Cardiac muscle cell (in vitro differentiated cells and primary cell): ENCODE results near the gene RASGRP2. TPM values are rescaled to one million over a fixed set of nuclear protein-coding genes. Genes with fewer than 3 reads are reported as not detected.

Experiments used
- DNase-seq, 2 donors: peaks; one replicate each; pipeline versions ENCODE4 v3.0.0 to v3.0.0-alpha.2; 2010 to 2017; ENCODE audit warnings: low read depth in 1 of 2, low spot score in 1 of 2
- H3K27ac ChIP-seq: fragments of 200-600 bp; sonication (generic); 2 replicates; pipeline ENCODE4 v1.5.1; 2016
- H3K27me3 ChIP-seq: fragments of 200-600 bp; sonication (generic); 2 replicates; pipeline ENCODE4 v1.6.0; 2016; ENCODE audit warnings: control low read depth
- H3K36me3 ChIP-seq: fragments of 200-600 bp; sonication (generic); 2 replicates; pipeline ENCODE4 v1.5.1; 2016; ENCODE audit warnings: control low read depth
- H3K4me1 ChIP-seq: fragments of 200-600 bp; sonication (generic); 2 replicates; pipeline ENCODE4 v1.8.1; 2017; ENCODE audit warnings: low read depth, mild to moderate bottlenecking, mixed run types
- H3K4me3 ChIP-seq: fragments of 200-600 bp; sonication (generic); 2 replicates; pipeline ENCODE4 v1.5.1; 2016; ENCODE audit warnings: mild to moderate bottlenecking
- H3K9me3 ChIP-seq: fragments of 200-600 bp; sonication (generic); 2 replicates; pipeline ENCODE4 v1.5.1; 2017; ENCODE audit warnings: low read depth, mild to moderate bottlenecking, control low read depth
- polyA plus RNA-seq: library from polyadenylated mRNA; unstranded; fragments of >200 nt; fragmentation: Nextera tagmentation; extraction: Ambion mirVana; gene quantifications from 2 replicates; pipeline ENCODE4 v1.2.1, GENCODE V29; 2016
- total RNA-seq: library from RNA; depleted of rRNA; stranded (reverse); fragments of >200 nt; gene quantifications from 2 replicates; pipeline ENCODE4 v1.2.3, GENCODE V29; 2016
- TF ChIP-seq, protein P1 (sequence below): IDR thresholded peaks from 2 replicates; pipeline ENCODE4 v1.5.1; 2012; ENCODE audit warnings: low read depth, mild to moderate bottlenecking, low read length

RASGRP2 gene
- total and polyA plus RNA-seq, 2 experiments from 2014 or later: 60.8 to 64.0 TPM

DNA sequence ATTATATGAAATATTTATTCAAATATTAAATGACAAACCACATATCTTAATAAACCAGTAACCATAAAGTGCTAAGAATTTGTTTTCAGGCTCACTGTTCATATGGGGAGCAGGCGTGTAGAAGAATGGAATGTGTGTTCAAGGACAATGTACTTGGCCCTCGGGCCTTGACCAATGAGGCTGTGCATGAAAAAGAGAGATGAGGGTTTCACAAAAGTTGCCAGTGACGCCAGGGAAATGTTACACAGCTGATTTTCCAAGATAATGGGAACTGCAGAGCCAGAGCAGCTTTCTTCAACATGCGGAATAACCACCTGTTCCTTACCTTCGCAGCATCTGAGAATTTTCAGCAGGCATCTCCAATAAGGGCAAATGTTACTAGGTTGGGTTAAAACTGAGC, 30.2 kb upstream of the RASGRP2 start:
- Histone ChIP-seq H3K9me3 (no peaks in the 10 kb centered on the region), H3K36me3 (peaks cover 70% of the 10 kb centered on the region), H3K4me1 (peaks cover 15% of the 10 kb centered on the region), H3K27ac (no peak overlapping the region), H3K27me3 (no peaks in the 10 kb centered on the region), H3K4me3 (no peak overlapping the region)
- DNase-seq: no peak
- TF ChIP-seq, protein P1, sequence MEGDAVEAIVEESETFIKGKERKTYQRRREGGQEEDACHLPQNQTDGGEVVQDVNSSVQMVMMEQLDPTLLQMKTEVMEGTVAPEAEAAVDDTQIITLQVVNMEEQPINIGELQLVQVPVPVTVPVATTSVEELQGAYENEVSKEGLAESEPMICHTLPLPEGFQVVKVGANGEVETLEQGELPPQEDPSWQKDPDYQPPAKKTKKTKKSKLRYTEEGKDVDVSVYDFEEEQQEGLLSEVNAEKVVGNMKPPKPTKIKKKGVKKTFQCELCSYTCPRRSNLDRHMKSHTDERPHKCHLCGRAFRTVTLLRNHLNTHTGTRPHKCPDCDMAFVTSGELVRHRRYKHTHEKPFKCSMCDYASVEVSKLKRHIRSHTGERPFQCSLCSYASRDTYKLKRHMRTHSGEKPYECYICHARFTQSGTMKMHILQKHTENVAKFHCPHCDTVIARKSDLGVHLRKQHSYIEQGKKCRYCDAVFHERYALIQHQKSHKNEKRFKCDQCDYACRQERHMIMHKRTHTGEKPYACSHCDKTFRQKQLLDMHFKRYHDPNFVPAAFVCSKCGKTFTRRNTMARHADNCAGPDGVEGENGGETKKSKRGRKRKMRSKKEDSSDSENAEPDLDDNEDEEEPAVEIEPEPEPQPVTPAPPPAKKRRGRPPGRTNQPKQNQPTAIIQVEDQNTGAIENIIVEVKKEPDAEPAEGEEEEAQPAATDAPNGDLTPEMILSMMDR: no peak

DNA sequence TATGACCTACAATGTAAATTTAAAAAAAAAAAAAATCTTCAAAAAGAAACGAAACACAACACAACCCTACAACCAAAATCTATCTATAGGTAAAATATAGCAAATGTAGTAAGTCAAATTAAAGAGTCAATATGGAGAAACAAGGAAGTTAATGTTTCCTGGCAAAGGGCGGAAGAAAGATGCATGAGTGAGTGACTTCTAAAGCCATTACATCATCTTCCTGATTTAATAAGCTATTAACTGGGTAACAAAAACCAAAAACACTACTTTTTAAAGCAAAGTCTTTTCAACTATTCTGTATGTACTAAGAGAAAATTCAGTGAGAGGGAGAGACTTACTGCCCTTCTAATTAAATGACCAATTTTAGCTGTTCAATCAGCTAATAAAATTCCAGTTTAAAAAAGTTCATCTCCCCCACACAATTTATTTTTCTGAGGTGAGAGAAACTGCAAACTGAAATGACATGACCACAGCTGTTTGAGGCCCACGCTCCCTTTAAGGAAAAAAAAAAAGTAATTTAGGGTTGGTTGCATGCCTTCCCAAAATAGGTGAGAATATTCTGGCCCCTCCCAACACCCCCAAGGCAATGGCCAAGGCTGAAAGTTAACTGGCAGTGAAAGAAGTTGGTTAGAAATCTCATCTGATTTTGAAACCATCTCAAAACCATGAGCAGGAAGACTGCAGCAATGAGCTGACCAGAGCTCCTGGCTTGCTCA, 28.5 kb upstream of the RASGRP2 start:
- TF ChIP-seq, protein P1: no peak

DNA sequence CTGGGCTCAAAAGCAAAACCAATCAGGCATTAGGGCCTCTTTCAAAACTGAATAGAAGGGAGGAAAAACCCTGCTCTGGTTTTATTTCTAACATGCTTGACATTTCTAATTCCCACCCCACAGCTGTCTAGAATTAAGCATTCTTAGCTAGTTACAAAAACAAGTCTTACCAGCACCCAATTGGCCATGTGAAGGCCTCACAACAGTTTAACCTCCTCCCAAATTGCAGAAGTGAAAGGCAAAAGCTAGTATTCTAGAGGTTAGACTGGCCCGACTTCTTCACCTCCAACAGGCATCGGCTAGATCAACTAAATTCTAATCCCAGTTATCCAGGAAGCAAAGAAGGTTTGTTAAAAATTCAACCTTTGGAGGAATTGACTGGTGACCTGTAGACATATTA, 27.9 kb upstream of the RASGRP2 start:
- Histone ChIP-seq H3K36me3 (peaks cover 93% of the 10 kb centered on the region), H3K27ac (no peak overlapping the region)
- DNase-seq: no peak

More for the DNA sequence above, 28.5 kb upstream of the RASGRP2 start:
- H3K4me3 ChIP-seq: no peak overlapping the region
- no peak overlapping the region for H3K27ac ChIP-seq
- peaks cover 15% of the 10 kb centered on the region for H3K4me1 ChIP-seq
- no peak for DNase-seq
- H3K36me3 ChIP-seq: peaks cover 87% of the 10 kb centered on the region
- H3K27me3 ChIP-seq: no peaks in the 10 kb centered on the region
- H3K9me3 ChIP-seq: no peaks in the 10 kb centered on the region

DNA sequence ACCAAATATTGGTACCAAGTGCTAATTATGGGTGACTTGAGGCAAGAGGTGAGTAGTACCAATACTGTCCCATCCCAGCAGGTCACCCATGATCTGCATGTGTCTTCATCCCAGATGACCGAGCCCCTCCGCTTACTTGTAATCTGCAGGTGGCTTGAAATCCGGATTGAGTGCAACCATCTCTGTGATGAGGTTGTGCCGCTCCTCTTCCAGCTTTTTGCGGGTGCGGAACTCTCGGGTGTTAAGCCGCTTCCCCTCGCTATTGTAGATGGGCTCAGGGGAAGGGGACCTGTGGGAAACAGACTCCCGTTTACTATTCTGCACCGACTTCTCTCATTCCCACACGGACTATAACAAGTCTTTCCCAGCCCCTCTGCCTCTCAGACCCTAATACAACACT, 26.2 kb upstream of the RASGRP2 start:
- no peaks in the 10 kb centered on the region for H3K27me3 ChIP-seq
- H3K4me1 ChIP-seq: peaks cover 6% of the 10 kb centered on the region
- H3K36me3 ChIP-seq: peaks cover 96% of the 10 kb centered on the region
- no peak overlapping the region for H3K4me3 ChIP-seq
- TF ChIP-seq, protein P1: no peak
- no peak overlapping the region for H3K27ac ChIP-seq
- no peaks in the 10 kb centered on the region for H3K9me3 ChIP-seq
- DNase-seq: no peak

More for the DNA sequence above, 27.9 kb upstream of the RASGRP2 start:
- Histone ChIP-seq H3K4me1 (peaks cover 12% of the 10 kb centered on the region), H3K9me3 (no peaks in the 10 kb centered on the region), H3K4me3 (no peak overlapping the region), H3K27me3 (no peaks in the 10 kb centered on the region)
- TF ChIP-seq, protein P1: no peak

DNA sequence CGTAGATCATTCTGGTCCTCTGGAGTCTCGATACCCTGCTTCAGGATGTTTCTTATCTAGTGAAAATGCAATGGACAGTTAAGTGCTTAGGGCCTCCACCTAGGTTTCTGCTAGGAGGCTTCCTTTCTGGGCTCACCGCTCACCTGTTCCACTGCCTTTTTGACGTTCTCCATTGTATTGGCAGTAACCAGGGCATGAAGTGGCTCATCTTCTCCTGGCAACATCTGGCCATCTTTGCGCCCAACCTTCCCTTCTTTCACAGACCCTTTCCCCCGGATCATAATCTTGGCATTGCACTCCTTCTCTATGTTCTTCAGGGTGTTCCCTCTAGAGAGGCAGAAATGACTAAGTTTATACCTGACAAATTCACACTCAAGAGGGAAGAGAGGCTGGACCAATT, 25.3 kb upstream of the RASGRP2 start:
- TF ChIP-seq, protein P1: no peak
- Histone ChIP-seq H3K4me3 (no peak overlapping the region), H3K9me3 (no peaks in the 10 kb centered on the region), H3K4me1 (peaks cover 12% of the 10 kb centered on the region), H3K36me3 (peaks cover 100% of the 10 kb centered on the region), H3K27ac (no peak overlapping the region), H3K27me3 (no peaks in the 10 kb centered on the region)
- no peak for DNase-seq
